H9 (cell line): ENCODE data around the gene PTPRN2. TPM values are rescaled to one million over a fixed set of nuclear protein-coding genes. Genes with fewer than 3 reads are reported as not detected.

Source experiments
- DNase-seq: peaks from one replicate; pipeline ENCODE4 v3.0.0-alpha.2; 2017
- H2AFZ ChIP-seq: one replicate; pipeline ENCODE4 v1.6.1; 2013; ENCODE audit warnings: mild to moderate bottlenecking, low read length, control low read depth, moderate library complexity
- H2AK5ac ChIP-seq: 2 replicates; pipeline ENCODE4 v1.6.1; 2013; ENCODE audit warnings: low read length, control low read depth, mixed read lengths; ENCODE audit not compliant: insufficient read length
- H2BK120ac ChIP-seq: one replicate; pipeline ENCODE4 v1.6.1; 2013; ENCODE audit warnings: low read depth, mild to moderate bottlenecking, low read length, control low read depth, inconsistent platforms; ENCODE audit not compliant: poor library complexity, severe bottlenecking
- H2BK12ac ChIP-seq: 2 replicates; pipeline ENCODE4 v1.6.1; 2013; ENCODE audit warnings: low read length, control low read depth, mixed read lengths, low read depth; ENCODE audit not compliant: insufficient read length
- H2BK15ac ChIP-seq: 2 replicates; pipeline ENCODE4 v1.6.1; 2013; ENCODE audit warnings: low read depth, low read length, control low read depth
- H2BK20ac ChIP-seq: one replicate; pipeline ENCODE4 v1.6.1; 2013; ENCODE audit warnings: low read depth, mild to moderate bottlenecking, low read length, control low read depth, inconsistent platforms; ENCODE audit not compliant: poor library complexity, severe bottlenecking
- H2BK5ac ChIP-seq: 2 replicates; pipeline ENCODE4 v1.6.1; 2013; ENCODE audit warnings: low read length, control low read depth, mixed read lengths; ENCODE audit not compliant: insufficient read length
- H3K14ac ChIP-seq: 2 replicates; pipeline ENCODE4 v1.6.1; 2013; ENCODE audit warnings: low read length, control low read depth; ENCODE audit not compliant: insufficient read depth
- H3K18ac ChIP-seq: 2 replicates; pipeline ENCODE4 v1.6.1; 2013; ENCODE audit warnings: low read depth, mild to moderate bottlenecking, mixed read lengths, low read length, control low read depth; ENCODE audit not compliant: insufficient read length
- H3K23ac ChIP-seq: 2 replicates; pipeline ENCODE4 v1.6.1; 2013; ENCODE audit warnings: low read length, control low read depth, mixed read lengths, low read depth; ENCODE audit not compliant: insufficient read length
- H3K23me2 ChIP-seq: 2 replicates; pipeline ENCODE4 v1.6.1; 2013; ENCODE audit warnings: low read depth, mild to moderate bottlenecking, mixed read lengths, low read length, control low read depth; ENCODE audit not compliant: insufficient read length, poor library complexity, severe bottlenecking
- H3K27ac ChIP-seq: 2 replicates; pipeline ENCODE4 v1.5.1; 2013; ENCODE audit warnings: low read length, control low read depth, mixed read lengths, low read depth; ENCODE audit not compliant: insufficient read length
- H3K27me3 ChIP-seq: 2 replicates; pipeline ENCODE4 v1.6.1; 2013; ENCODE audit warnings: low read length, control low read depth, inconsistent platforms; ENCODE audit not compliant: insufficient read depth
- H3K4ac ChIP-seq: 2 replicates; pipeline ENCODE4 v1.6.1; 2013; ENCODE audit warnings: low read depth, mild to moderate bottlenecking, control low read depth, inconsistent platforms, low read length, moderate library complexity
- H3K4me1 ChIP-seq: 2 replicates; pipeline ENCODE4 v1.6.1; 2013; ENCODE audit warnings: low read length, control low read depth, inconsistent platforms; ENCODE audit not compliant: insufficient read depth
- H3K4me2 ChIP-seq: 2 replicates; pipeline ENCODE4 v1.6.1; 2013; ENCODE audit warnings: low read length, control low read depth, mixed read lengths; ENCODE audit not compliant: insufficient read length, insufficient read depth
- H3K56ac ChIP-seq: 2 replicates; pipeline ENCODE4 v1.6.1; 2013; ENCODE audit warnings: low read depth, mild to moderate bottlenecking, mixed read lengths, low read length, control low read depth; ENCODE audit not compliant: insufficient read length
- H3K79me1 ChIP-seq: 2 replicates; pipeline ENCODE4 v1.6.1; 2013; ENCODE audit warnings: low read depth, mild to moderate bottlenecking, moderate library complexity, low read length, control low read depth, inconsistent platforms; ENCODE audit not compliant: insufficient read depth, poor library complexity, severe bottlenecking
- H3K79me2 ChIP-seq: 2 replicates; pipeline ENCODE4 v1.6.1; 2013; ENCODE audit warnings: low read length, control low read depth, inconsistent platforms; ENCODE audit not compliant: insufficient read depth
- H3K9ac ChIP-seq: 2 replicates; pipeline ENCODE4 v1.6.1; 2013; ENCODE audit warnings: low read length, control low read depth, mixed read lengths; ENCODE audit not compliant: insufficient read length; ENCODE audit errors: extremely low read depth
- H3K9me3 ChIP-seq: one replicate; pipeline ENCODE4 v1.6.1; 2013; ENCODE audit warnings: low read depth, low read length, inconsistent platforms; ENCODE audit not compliant: control insufficient read depth
- H3T11ph ChIP-seq: one replicate; pipeline ENCODE4 v1.6.1; 2013; ENCODE audit warnings: mild to moderate bottlenecking, low read length, control low read depth, inconsistent platforms
- H4K20me1 ChIP-seq: one replicate; pipeline ENCODE4 v1.6.1; 2013; ENCODE audit not compliant: control insufficient read depth, insufficient read length, insufficient read depth
- H4K5ac ChIP-seq: 2 replicates; pipeline ENCODE4 v1.6.1; 2013; ENCODE audit warnings: low read depth, mild to moderate bottlenecking, mixed read lengths, low read length, control low read depth; ENCODE audit not compliant: insufficient read length
- H4K8ac ChIP-seq: replicated peaks from 2 replicates; pipeline ENCODE4 v1.6.1; 2013; ENCODE audit warnings: low read length, control low read depth, mixed read lengths, low read depth; ENCODE audit not compliant: insufficient read length
- H4K91ac ChIP-seq: 2 replicates; pipeline ENCODE4 v1.6.1; 2013; ENCODE audit warnings: low read depth, mild to moderate bottlenecking, moderate library complexity, mixed read lengths, low read length, control low read depth; ENCODE audit not compliant: insufficient read length
- H3K27ac Mint-ChIP-seq, 3 experiments: 2 replicates in 2 of 3; 3 replicates in 1 of 3; pipeline ENCODE4 v1.8.0; 2020 to 2021; ENCODE audit warnings: mixed read lengths in 3 of 3, mild to moderate bottlenecking in 1 of 3, moderate library complexity in 1 of 3
- H3K27me3 Mint-ChIP-seq: 2 replicates; pipeline ENCODE4 v1.8.0; 2021; ENCODE audit warnings: low read depth, mild to moderate bottlenecking, moderate library complexity, mixed read lengths
- H3K36me3 Mint-ChIP-seq, 3 experiments: 2 replicates in 2 of 3; 3 replicates in 1 of 3; pipeline ENCODE4 v1.8.0; 2020 to 2021; ENCODE audit warnings: low read depth in 3 of 3, mixed read lengths in 3 of 3; ENCODE audit not compliant: insufficient read depth in 1 of 3
- H3K4me1 Mint-ChIP-seq, 2 experiments: 2 replicates each; pipeline ENCODE4 v1.8.0; 2020; ENCODE audit warnings: mixed read lengths in 2 of 2
- H3K4me3 Mint-ChIP-seq, 2 experiments: 2 replicates in 1 of 2; 3 replicates in 1 of 2; pipeline ENCODE4 v1.8.0; 2020 to 2021; ENCODE audit warnings: mild to moderate bottlenecking in 2 of 2, mixed read lengths in 2 of 2, moderate library complexity in 1 of 2
- H3K9me3 Mint-ChIP-seq, 2 experiments: 2 replicates in 1 of 2; 3 replicates in 1 of 2; pipeline ENCODE4 v1.8.0; 2020; ENCODE audit warnings: mild to moderate bottlenecking in 2 of 2, mixed read lengths in 2 of 2, moderate library complexity in 1 of 2
- CTCF ChIP-seq: fragments of 200-600 bp; sonication (generic); conservative IDR thresholded peaks from 3 replicates; pipeline ENCODE4 v1.8.0; 2021; ENCODE audit warnings: antibody characterized with exemption, mild to moderate bottlenecking
- WGBS: extraction: QIAGEN DNeasy Blood & Tissue Kit; methylation state at CpG from one replicate; pipeline ENCODE4 v1.1.7; 2013; ENCODE audit warnings: missing lambda C conversion rate, low lambda C conversion rate, mixed read lengths; ENCODE audit not compliant: insufficient read length; ENCODE audit errors: extremely low coverage; 5-methylcytosine and 5-hydroxymethylcytosine counted together
- total RNA-seq: library from RNA; stranded (reverse); gene quantifications from 2 replicates; pipeline ENCODE4 v1.2.1, GENCODE V29; 2021

The PTPRN2 gene
- total RNA-seq, 1 experiment from 2014 or later = 5.2 TPM

- no peaks in the 10 kb centered on the region for H3K79me1 ChIP-seq
- no peak overlapping the region for H3K9ac ChIP-seq
- no peak overlapping the region for H2BK120ac ChIP-seq
- H4K8ac ChIP-seq = no peak overlapping the region
- no peak overlapping the region for H2AFZ ChIP-seq
- no peak overlapping the region for H2BK5ac ChIP-seq
- H4K20me1 ChIP-seq = no peaks in the 10 kb centered on the region
- no peak overlapping the region for H4K91ac ChIP-seq
- peak overlapping the region; percentile 61; the same call in 1 of the 2 replicates for H3K14ac ChIP-seq
- H3K4ac ChIP-seq = no peak overlapping the region
- H2AK5ac ChIP-seq = no peak overlapping the region
- no CpG with 5 or more reads among the region's 23 CpGs for WGBS
- no peak overlapping the region for H3T11ph ChIP-seq
- H3K4me2 ChIP-seq = no peak overlapping the region
- no peak overlapping the region for H3K56ac ChIP-seq
- no peak overlapping the region for H3K23ac ChIP-seq
- H3K4me3 Mint-ChIP-seq = no peak overlapping the region
- H3K79me2 ChIP-seq = no peaks in the 10 kb centered on the region
- no peaks in the 10 kb centered on the region for H3K4me1 ChIP-seq
- H3K4me1 Mint-ChIP-seq = no peaks in the 10 kb centered on the region
- H3K27ac Mint-ChIP-seq = peak overlapping the region in 2 of 3 experiments; percentile 65 to 77; a peak in 4 of 7 replicates
- no peaks in the 10 kb centered on the region for H3K27me3 ChIP-seq
- H3K27ac ChIP-seq = no peak overlapping the region
- H4K5ac ChIP-seq = no peak overlapping the region
- peaks cover 15 to 31% (median 26%) of the 10 kb centered on the region in 3 experiments for H3K36me3 Mint-ChIP-seq
- peak overlapping the region; percentile 37 for H3K18ac ChIP-seq
- no peak for TF ChIP-seq CTCF
- H2BK15ac ChIP-seq = no peak overlapping the region
- H2BK12ac ChIP-seq = no peak overlapping the region
- no peak overlapping the region for H2BK20ac ChIP-seq
- no peaks in the 10 kb centered on the region for H3K27me3 Mint-ChIP-seq
- no peak for DNase-seq
- H3K9me3 ChIP-seq = no peaks in the 10 kb centered on the region
- no peaks in the 10 kb centered on the region for H3K23me2 ChIP-seq
- no peaks in the 10 kb centered on the region for H3K9me3 Mint-ChIP-seq
Observed at GRCh38 chr7:158603773-158604755, 16.4 kb upstream of the PTPRN2 start.
